DMS 273 (cell line): ENCODE data around the gene RASGRP3.
A peak's percentile ranks its signal among the peaks of the same experiment; 100 is the strongest.

Experiments used
- DNase-seq: peaks from one replicate; lab custom pipeline; 2025; ENCODE audit not compliant: unreplicated experiment; lab: John Stamatoyannopoulos, UW

Gene RASGRP3

GRCh38 chr2:33492399-33493134, 16.1 kb downstream of the RASGRP3 start:
- DNase-seq: no peak

GRCh38 chr2:33494155-33494779, 17.8 kb downstream of the RASGRP3 start:
- DNase-seq: no peak

DNA sequence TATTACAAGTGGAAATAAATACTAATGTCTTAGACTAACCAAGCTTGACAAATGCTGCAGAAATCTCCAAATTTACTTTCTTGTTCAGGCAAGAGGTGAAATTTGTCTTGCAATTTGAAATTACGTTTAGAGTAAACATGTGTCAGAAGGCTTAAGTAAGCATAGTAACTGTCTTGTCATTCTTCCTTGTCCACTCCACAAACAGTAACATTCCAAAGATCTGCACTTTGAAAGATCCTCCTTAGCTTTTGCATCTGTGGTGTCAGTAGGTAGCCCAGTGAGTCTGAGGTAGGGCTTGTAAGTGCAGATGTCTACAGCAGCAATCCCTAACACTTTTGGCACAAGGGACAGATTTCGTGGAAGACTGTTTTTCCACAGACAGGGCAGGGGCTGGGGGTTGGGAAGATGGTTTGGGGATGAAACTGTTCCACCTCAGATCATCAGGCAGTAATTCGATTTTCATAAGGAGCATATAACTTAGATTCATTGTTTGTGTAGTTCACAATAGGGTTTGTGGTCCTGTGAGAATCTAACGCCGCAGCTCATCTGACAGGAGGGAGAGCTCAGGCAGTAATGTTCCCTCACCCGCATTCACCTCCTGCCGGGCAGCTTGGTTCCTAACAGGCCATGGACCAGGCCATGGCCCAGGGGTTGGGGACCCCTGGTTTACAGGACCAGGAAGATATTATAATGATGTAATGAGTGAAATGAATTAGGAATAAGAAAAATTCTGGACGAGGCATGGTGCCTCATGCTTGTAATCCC, 18.6 kb downstream of the RASGRP3 start:
- DNase-seq: no peak

- no peak for DNase-seq
Measured at GRCh38 chr2:33495683-33496082, 19.2 kb downstream of the RASGRP3 start.

GRCh38 chr2:33496150-33496549, 19.7 kb downstream of the RASGRP3 start:
- no peak for DNase-seq

DNA sequence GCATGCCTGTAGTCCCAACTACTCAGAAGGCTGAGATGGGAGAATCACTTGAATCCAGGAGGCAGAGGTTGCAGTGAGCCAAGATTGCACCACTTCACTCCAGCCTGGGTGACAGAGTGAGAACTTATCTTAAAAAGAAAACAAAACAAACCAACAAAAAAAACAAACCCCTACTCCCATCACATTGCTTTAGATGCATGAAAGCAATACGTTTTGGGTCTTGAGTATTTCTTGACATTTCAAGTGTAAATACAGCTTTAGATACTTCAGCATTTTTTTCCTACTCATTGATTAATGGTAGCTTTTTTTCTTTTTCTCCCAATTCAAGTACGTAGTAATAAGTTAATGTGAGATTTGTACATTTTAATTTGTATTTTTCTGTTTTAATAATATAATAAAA, 20.3 kb downstream of the RASGRP3 start:
- DNase-seq: no peak

- no peak for DNase-seq
Measured at GRCh38 chr2:33497221-33497650, 20.8 kb downstream of the RASGRP3 start.

DNA sequence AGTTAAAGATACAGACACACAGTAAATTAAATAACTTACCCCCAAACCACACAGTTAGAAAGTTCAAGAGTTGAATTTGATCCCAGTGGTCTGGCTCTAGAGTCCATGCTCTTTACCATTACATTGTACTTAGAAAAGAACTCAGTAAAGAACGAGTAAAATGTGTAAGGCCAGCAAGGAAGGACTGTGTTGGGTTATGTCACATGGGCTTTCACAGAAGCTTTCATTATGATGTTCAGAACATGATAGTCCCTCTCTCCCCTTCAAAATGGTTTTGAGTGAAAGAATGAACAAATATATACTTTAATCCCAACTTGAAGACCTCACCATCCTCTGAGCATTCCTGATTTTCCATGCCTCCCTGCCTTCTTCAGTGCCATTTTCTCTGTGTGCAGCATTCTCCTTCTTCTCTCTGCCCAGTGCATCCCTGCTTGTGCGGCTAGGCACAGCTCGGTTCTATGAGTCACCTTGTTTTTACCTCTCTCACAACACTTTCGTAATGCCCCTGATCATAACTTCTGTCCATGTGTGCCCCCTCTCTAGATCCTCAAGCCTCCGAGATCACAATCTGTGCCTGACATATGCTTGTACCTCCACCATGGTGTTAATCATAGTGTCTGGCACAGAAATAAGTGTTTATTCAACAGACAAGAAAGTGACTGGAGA, 22.0 kb downstream of the RASGRP3 start:
- DNase-seq: peak; percentile 70

GRCh38 chr2:33500177-33500576, 23.7 kb downstream of the RASGRP3 start:
- DNase-seq: no peak

- DNase-seq: no peak
Measured at GRCh38 chr2:33502025-33502424, 25.6 kb downstream of the RASGRP3 start.

GRCh38 chr2:33503002-33503401, 26.6 kb downstream of the RASGRP3 start:
- DNase-seq: no peak

GRCh38 chr2:33505966-33506365, 29.5 kb downstream of the RASGRP3 start:
- no peak for DNase-seq

DNA sequence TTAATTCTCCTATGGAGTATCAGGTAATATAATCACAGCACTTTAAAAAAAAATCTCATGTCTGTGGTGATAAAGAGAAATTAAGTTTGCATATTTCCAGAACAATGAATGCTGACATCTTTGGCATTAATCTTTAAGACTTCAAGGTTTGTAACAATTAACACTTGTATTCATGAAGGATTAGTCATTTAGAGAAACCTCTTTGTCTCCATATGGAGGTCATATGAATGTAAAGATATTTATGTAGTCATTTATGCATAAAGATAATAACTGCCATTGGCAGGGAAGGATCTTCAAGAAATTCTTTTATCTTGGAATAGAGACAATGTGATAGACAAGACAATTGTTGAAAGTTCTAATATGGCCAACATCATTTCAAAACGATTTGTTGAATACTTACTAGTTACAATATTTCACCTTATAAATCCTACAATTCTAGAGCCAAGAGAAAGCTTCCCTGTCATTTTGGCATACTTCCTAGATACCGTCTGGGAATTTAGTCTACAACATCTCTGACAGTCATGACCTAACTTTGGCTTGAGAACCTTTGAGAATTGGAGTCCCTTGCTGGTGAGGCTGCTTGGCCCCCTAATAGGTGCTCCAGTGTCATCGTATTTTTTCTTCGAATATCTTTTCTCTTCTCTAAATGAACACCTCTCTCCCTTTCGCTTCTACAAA, 33.6 kb downstream of the RASGRP3 start:
- no peak for DNase-seq

DNA sequence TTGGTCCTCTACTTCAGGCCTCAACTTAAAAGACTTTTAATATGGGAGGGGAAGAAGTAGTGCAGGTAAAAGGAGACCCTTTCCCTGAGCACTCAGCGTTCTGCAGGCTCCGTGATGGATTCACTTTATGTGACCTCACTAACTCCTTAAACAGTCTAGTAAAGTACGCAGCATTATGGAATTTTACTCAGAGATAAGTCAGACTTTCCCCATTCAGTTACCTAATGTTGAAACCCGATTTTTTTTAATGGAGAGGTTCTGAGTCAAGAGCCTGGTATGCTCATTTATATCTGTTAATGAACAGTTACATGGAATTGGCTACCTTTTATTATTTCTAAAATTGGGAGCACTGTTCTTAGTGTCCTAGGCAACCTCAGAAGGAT, 34.1 kb downstream of the RASGRP3 start:
- no peak for DNase-seq

DNA sequence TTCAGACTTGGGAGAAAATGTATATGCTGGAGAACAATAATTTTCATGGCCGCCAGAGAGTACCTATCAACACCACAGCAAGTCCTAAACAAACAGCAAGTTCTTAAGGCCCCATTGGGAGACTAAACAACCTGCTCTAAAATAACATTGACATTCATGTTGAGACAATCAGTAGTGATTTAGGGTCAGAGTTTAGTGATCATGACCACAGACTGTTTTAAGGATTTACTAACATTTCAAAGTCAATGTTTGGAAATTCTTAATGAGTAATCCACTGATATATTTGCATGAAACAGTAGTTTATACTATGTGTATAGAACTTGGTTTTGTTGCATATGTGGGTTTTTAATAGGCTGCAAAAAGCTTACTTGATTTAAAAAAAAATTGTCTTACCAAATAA, 34.7 kb downstream of the RASGRP3 start:
- DNase-seq: no peak

- DNase-seq: peak; percentile 49
Measured at GRCh38 chr2:33512112-33512511, 35.7 kb downstream of the RASGRP3 start.

DNA sequence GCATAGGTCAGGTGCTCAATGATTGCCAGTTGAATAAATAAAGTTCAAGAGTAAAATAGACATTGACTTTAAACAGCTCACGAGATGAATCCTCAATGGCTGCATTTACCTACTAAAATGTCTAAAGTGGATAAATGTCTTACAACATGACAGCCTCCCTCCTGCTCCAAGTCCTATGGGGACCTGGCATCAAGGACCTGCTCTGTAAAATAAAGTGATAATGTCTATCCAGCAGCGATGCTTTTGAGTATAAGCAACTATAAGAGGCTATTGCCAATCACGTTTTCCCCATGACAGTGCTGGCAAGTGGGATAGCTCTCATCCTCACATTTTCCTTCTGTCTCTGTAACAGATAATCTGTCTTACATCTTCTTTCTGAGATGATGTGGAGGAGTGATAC, 37.0 kb downstream of the RASGRP3 start:
- DNase-seq: no peak

DNA sequence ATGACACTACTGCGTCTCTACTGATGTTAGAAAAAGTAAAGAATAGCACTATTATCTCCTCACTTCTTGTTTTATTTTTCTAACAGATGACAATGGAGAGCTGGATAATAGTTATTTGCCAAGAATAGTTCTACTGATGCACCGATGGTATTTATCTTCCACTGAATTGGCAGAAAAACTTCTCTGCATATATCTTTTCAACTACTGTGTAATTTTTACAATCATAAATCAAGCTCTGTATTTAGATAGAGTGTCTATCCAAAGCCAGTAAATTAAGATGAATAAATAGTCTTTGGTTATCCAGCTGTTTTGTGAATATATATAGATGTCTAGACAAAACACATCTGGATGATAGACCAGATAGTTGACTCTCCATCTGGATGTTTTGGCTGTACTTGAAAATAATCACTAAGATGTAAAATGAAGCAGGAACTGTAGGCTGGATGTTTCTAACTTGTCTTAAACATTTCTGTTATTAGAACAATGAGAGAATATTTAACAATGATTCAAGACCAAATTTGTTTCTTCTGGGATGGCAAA, 40.1 kb downstream of the RASGRP3 start:
- DNase-seq: no peak

DNA sequence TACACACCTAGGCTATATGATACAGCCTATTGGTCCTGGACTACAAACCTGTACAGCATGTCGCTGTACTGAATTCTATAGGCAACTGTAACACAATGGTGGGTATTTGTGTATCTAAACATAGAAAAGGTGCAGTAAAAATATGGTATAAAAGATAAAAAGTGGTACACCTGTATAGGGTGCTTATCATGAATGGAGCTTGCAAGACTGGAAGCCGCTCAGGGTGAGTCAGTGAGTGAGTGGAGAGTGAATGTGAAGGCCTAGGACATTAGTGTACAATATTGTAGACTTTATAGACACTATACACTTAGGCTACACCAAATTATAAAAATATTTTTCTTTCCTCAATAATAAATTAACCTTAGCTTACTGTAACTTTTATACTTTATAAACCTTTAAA, 41.8 kb downstream of the RASGRP3 start:
- no peak for DNase-seq

GRCh38 chr2:33518929-33519328, 42.5 kb downstream of the RASGRP3 start:
- no peak for DNase-seq

DNA sequence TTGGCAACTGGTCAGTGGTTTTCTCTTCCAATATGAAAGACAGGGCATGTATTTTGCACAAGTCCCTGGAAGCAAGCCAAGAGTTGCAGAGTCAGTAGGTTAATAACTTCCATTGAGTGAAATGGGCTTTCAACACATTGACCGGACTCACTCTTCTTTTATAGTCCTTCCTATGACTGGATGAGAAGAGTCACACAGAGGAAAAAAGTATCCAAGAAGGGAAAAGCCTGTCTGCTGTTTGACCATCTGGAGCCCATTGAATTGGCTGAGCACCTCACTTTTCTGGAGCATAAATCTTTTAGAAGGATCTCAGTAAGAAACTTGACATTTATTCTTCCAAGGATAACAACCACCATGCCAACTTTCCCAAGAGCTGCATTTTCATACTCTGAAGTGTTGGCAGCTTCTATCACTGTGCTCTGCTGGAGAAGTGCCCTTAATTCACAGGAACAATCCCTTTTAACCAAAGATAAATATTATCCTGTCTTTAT, 45.4 kb downstream of the RASGRP3 start:
- DNase-seq: peak; percentile 44
